ENCODE data around the gene TRIM7.
A peak's percentile ranks its signal among the peaks of the same experiment; 100 is the strongest.

Gene TRIM7

DNA sequence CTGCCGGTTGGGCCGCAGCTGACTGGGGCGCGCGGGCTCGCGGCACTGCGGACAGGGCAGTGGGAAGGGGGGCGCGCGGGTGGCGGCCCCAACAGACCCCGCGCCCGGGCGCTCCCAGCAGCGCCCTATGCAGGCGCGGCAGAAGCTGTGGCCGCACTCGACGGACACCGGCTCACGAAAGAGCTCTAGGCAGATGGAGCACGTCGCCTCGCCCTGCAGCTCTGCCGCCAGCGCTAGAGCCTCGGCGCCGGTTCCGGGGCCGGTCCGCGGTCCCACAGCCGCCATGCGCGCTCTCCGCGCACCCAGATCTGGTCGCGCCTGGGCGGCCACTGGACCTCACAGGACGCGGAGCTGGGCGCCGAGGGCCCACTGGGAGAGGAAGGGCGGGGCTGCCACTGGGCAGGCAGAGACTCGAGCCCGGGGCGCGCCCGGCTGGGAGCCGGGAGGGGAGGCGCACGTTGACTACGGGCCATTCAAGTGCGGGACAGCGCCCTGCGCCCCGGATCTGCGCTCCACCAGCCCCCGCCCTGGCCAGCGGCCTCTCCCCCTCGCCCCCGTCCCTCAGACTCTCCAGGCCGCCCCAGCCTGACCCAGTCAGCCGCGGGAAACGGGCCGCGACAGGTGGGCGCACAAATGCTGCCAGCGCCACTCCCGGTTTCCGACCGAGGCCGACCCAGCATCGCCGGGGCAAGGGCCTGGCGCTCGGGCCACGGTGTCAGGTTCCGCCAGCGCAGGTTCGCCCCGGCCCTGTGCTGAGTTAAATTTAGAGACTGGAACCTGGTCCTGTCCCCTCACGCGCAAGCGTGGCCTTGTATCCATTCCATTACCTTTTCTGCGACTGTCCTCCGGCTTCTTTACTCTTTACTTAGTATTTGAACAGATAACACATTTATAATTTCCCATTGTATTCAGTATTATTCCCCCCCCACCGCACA lies at the start of gene TRIM7:
Gene TRIM7 (minus strand): TSS at position 371 of the 935 bp plus-strand sequence. CDS start 86 bp downstream, at position 285.
- H3K4me1 ChIP-seq (ENCODE audit: control insufficient read depth, insufficient read depth, low read length): no peaks in the 10 kb centered on the region; the same call in 1 of the 2 replicates
- peaks cover 30% of the 10 kb centered on the region for H3K27me3 ChIP-seq (ENCODE audit: control insufficient read depth, insufficient read depth, low read length)
- peak within 1 kb of the TSS; percentile 63 for H3K4me3 ChIP-seq (ENCODE audit: low read length)
- H3K36me3 ChIP-seq (ENCODE audit: control insufficient read depth, insufficient read depth, low read length): no peaks in the 10 kb centered on the region
- no peak within 1 kb of the TSS for H3K27ac ChIP-seq (ENCODE audit: low read length)
- no peaks in the 10 kb centered on the region for H3K9me3 ChIP-seq (ENCODE audit: control insufficient read depth, insufficient read depth, low read length)
- DNase-seq (ENCODE audit: low read depth, low spot score): no peak
- WGBS (ENCODE audit: insufficient coverage, insufficient read length): no CpG with 5 or more reads among the region's 94 CpGs

DNA sequence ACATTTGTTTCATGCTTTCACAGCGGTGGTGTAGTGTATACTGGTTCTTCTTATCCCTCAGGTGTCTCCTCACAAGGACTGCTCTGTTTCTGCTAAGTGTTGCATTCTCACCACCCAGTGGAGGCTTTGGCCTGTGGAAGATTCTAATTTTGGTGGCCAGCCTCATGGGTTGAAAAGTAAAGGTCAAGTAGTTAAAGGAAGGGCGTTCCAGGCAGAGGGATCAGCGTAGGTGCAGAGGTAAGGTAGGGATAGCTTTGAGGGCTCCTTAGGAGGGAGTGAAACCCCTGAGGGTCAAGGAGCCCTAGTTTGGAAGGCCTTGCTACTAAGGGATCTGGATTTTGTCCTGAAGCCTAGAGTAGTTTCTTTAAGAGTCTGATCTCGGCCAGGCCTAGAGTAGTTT lies 43.3 kb upstream of the TRIM7 start:
- no peak for DNase-seq (ENCODE audit: low read depth, low spot score)
- no peaks in the 10 kb centered on the region for H3K27me3 ChIP-seq (ENCODE audit: control insufficient read depth, insufficient read depth, low read length)
- no peaks in the 10 kb centered on the region for H3K9me3 ChIP-seq (ENCODE audit: control insufficient read depth, insufficient read depth, low read length)
- peak overlapping the region; percentile 40; the same call in 1 of the 2 replicates for H3K4me3 ChIP-seq (ENCODE audit: low read length)
- H3K36me3 ChIP-seq (ENCODE audit: control insufficient read depth, insufficient read depth, low read length): no peaks in the 10 kb centered on the region; the same call in 1 of the 2 replicates
- H3K4me1 ChIP-seq (ENCODE audit: control insufficient read depth, insufficient read depth, low read length): no peaks in the 10 kb centered on the region
- H3K27ac ChIP-seq (ENCODE audit: low read length): no peak overlapping the region
- WGBS (ENCODE audit: insufficient coverage, insufficient read length): no CpG with 5 or more reads among the region's 4 CpGs

DNA sequence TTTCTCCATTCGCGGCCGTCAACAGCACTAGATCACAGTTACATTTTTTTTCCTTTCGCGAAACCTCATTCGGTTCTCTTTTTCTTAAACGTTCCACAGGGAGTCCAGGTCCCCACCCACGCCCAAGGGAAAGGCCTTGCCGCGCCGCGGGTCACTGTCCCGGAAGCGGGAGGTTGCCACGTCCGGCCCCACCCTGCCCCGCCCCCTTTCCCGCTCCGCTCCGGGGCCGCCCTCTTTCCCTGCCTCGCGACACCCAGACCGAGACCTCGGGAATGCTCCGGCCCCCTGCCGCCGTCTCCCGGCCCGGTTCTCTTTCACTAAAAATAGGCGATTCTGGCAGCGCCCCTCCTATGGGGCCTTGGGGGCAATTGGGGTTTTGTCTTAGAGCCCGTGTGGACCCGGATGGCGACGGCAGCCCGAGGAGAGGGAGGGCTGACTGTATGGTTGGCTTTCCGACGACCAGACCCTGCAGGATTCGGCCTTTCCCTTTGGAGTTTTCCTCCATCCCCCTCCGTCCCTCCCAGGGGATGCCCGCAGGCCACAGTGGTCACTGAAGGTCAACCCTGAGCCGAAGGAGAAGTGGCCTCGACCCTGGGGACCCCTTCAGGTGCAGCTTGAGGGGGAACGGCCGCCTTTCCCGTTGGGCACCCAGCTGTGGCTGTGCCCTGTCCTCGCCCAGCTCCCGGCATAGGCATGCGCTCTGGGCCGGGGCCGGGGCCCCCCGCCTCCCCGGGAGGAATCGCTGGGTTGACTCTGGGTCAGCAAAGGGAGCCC lies 41.5 kb upstream of the TRIM7 start:
- WGBS (ENCODE audit: insufficient coverage, insufficient read length): no CpG with 5 or more reads among the region's 55 CpGs
- no peaks in the 10 kb centered on the region for H3K9me3 ChIP-seq (ENCODE audit: control insufficient read depth, insufficient read depth, low read length)
- no peak overlapping the region for H3K27ac ChIP-seq (ENCODE audit: low read length)
- H3K36me3 ChIP-seq (ENCODE audit: control insufficient read depth, insufficient read depth, low read length): peaks cover 15% of the 10 kb centered on the region
- no peaks in the 10 kb centered on the region for H3K27me3 ChIP-seq (ENCODE audit: control insufficient read depth, insufficient read depth, low read length)
- no peak for DNase-seq (ENCODE audit: low read depth, low spot score)
- peak overlapping the region; percentile 93 for H3K4me3 ChIP-seq (ENCODE audit: low read length)
- no peaks in the 10 kb centered on the region for H3K4me1 ChIP-seq (ENCODE audit: control insufficient read depth, insufficient read depth, low read length)

DNA sequence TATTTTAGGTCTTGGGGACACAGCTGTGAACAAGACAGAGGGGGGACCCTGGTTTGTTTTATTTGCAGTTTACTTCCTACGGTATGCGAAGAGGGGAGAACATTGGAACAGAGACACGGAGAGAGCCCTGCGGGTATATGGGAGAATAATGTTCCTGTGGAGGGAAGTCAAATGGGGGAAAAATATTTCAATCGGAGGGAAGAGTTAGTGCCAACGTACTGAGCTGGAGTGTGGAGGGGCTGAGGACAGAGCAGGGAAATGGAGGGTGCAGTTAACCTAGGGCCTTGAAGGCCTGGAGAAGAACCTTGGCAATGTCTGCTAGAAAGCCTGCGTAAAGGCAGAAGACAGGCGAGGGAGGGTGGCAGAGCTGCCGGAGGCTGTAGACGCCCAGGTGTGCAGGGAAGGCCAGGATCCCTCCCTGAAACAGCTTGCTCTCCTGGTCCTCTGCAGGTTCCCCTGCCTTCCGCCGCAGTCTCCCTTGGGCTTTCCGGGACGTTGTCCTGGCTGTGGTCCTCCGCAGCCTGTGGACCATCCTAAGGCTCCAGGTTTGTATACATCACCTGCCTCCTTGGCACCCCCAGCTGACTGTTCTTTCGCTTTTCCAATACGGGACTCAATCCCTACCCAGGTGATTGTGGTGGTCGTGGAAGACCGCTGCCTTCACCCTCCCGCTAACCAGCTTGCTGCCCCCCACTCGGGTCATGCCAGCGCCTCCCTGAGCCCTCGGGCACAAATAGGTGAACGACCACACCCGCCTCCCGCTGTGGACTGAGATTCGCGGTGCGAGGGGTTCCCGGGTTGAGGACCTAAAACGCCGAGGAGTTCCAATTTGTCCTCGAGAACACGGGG lies 40.7 kb upstream of the TRIM7 start:
- DNase-seq (ENCODE audit: low read depth, low spot score): no peak
- H3K27ac ChIP-seq (ENCODE audit: low read length): no peak overlapping the region
- H3K36me3 ChIP-seq (ENCODE audit: control insufficient read depth, insufficient read depth, low read length): peaks cover 23% of the 10 kb centered on the region
- no peaks in the 10 kb centered on the region for H3K9me3 ChIP-seq (ENCODE audit: control insufficient read depth, insufficient read depth, low read length)
- WGBS (ENCODE audit: insufficient coverage, insufficient read length): no CpG with 5 or more reads among the region's 34 CpGs
- no peaks in the 10 kb centered on the region for H3K4me1 ChIP-seq (ENCODE audit: control insufficient read depth, insufficient read depth, low read length)
- no peaks in the 10 kb centered on the region for H3K27me3 ChIP-seq (ENCODE audit: control insufficient read depth, insufficient read depth, low read length)
- H3K4me3 ChIP-seq (ENCODE audit: low read length): peak overlapping the region; percentile 93

DNA sequence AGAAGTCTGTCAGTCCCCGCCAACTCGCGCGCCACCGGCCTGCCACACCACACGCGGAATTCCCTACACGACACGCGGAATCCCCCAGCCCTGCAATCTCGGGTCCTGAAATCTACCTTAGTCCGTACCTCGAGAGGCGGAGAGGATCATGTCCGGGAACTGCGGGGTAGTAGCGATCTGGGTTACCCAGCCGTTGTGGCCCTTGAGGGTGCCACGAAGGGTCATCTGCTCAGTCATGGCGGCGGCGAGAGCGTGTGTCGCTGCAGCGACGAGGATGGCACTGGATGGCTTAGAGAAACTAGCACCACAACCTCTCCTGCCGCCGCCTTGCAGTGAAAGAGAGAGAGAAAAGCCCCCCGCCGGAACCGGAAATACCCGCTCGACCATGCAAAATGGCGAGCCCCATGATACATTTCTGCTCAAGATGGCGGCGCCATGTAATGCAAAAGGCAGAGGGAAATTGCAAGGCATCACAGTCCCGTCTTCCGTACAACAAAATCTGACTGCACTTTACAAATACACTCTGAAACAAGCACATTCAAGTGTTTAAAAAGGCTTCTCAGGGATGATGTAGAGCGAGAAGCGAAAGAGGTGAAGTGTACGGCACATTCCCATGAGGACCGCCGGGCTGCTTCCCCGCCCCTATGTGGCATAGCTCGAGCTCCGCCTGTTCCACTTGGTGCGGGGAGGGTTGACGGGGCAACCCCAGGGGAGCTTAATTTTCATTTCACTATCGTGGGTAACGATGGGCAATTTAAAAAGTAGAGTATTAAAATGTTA lies 38.8 kb upstream of the TRIM7 start, which contains the start of gene RACK1:
Gene RACK1 (minus strand): TSS at position 343 of the 780 bp plus-strand sequence. CDS start 106 bp downstream, at position 237.
- H3K27ac ChIP-seq (ENCODE audit: low read length): no peak within 1 kb of the TSS
- no CpG with 5 or more reads among the region's 50 CpGs for WGBS (ENCODE audit: insufficient coverage, insufficient read length)
- peak within 1 kb of the TSS; percentile 93 for H3K4me3 ChIP-seq (ENCODE audit: low read length)
- no peaks in the 10 kb centered on the region for H3K4me1 ChIP-seq (ENCODE audit: control insufficient read depth, insufficient read depth, low read length)
- no peak for DNase-seq (ENCODE audit: low read depth, low spot score)
- no peaks in the 10 kb centered on the region for H3K27me3 ChIP-seq (ENCODE audit: control insufficient read depth, insufficient read depth, low read length)
- H3K9me3 ChIP-seq (ENCODE audit: control insufficient read depth, insufficient read depth, low read length): no peaks in the 10 kb centered on the region
- H3K36me3 ChIP-seq (ENCODE audit: control insufficient read depth, insufficient read depth, low read length): peaks cover 34% of the 10 kb centered on the region

DNA sequence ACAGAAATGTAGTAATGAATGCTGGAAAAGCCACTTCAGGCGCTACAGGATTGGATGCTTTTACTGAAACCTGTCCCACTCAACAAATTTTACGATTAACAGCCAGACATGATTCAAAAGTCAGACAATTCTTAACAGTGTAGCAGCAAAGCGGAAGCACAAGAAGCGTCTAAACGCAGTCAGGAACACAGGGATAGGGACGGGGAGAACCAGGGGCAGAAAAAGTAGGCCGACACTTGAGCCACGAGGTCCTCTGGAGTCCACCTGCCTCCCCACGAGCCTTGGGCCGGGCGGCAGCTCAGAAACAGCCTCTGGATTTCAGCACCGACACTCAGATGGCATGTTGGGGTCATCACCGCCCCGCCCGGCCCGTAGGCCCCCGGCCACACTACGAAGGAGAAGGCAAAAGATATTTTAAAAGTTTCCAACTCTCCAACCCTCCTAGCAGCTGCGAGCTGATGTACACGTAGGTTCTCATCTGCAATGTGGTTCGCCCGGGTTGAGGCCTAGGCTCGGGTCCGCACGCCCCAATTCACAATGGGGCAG lies 38.1 kb upstream of the TRIM7 start:
- WGBS (ENCODE audit: insufficient coverage, insufficient read length): no CpG with 5 or more reads among the region's 25 CpGs
- peaks cover 41% of the 10 kb centered on the region for H3K36me3 ChIP-seq (ENCODE audit: control insufficient read depth, insufficient read depth, low read length)
- no peak for DNase-seq (ENCODE audit: low read depth, low spot score)
- H3K27me3 ChIP-seq (ENCODE audit: control insufficient read depth, insufficient read depth, low read length): no peaks in the 10 kb centered on the region
- H3K27ac ChIP-seq (ENCODE audit: low read length): no peak overlapping the region
- H3K4me3 ChIP-seq (ENCODE audit: low read length): peak overlapping the region; percentile 93
- no peaks in the 10 kb centered on the region for H3K9me3 ChIP-seq (ENCODE audit: control insufficient read depth, insufficient read depth, low read length)
- no peaks in the 10 kb centered on the region for H3K4me1 ChIP-seq (ENCODE audit: control insufficient read depth, insufficient read depth, low read length)

DNA sequence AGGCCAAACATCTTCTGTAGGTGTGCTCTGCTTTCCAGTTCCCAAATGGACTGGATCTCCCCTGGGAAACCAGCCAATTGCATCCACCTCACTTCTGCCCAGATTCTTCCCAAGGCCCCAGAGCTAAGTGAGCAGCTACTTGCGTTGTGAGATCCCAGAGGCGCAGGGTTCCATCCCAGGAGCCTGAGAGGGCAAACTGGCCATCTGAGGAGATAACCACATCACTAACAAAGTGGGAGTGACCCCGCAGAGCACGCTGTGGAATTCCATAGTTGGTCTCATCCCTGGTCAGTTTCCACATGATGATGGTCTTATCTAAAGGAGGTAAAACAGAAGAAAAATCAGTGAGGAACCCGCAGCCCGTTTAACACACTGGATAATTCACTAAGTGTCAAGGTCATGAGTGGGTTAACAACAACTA lies 37.0 kb upstream of the TRIM7 start:
- no peak overlapping the region for H3K27ac ChIP-seq (ENCODE audit: low read length)
- H3K4me3 ChIP-seq (ENCODE audit: low read length): peak overlapping the region; percentile 93; the same call in 1 of the 2 replicates
- no peak for DNase-seq (ENCODE audit: low read depth, low spot score)
- H3K4me1 ChIP-seq (ENCODE audit: control insufficient read depth, insufficient read depth, low read length): no peaks in the 10 kb centered on the region
- H3K9me3 ChIP-seq (ENCODE audit: control insufficient read depth, insufficient read depth, low read length): no peaks in the 10 kb centered on the region
- H3K27me3 ChIP-seq (ENCODE audit: control insufficient read depth, insufficient read depth, low read length): no peaks in the 10 kb centered on the region
- H3K36me3 ChIP-seq (ENCODE audit: control insufficient read depth, insufficient read depth, low read length): peaks cover 51% of the 10 kb centered on the region
- no CpG with 5 or more reads among the region's 6 CpGs for WGBS (ENCODE audit: insufficient coverage, insufficient read length)

DNA sequence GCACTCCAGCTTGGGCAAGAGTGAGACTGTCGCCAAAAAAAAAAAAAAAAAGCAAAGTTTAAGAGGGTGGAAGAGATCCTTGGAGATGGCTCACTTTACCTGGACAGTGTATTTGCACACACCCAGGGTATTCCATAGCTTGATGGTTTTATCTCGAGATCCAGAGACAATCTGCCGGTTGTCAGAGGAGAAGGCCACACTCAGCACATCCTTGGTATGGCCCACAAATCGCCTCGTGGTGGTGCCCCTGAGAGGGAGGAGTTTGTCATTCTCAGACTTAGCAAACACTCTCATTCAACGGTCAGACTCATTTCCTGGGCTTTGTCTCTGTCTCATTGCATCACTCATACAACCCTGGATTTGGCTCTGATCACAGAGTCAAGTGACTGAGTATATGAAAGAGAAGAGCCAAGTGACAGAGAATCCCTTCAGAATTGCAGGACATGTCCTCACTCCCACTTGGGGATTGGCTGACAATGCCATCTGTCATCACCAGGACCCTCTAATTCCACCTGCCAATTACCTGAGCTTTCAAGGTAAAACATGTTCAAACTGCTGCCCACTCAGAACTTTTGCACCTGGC lies 36.5 kb upstream of the TRIM7 start:
- no CpG with 5 or more reads among the region's 6 CpGs for WGBS (ENCODE audit: insufficient coverage, insufficient read length)
- Histone ChIP-seq H3K36me3 (ENCODE audit: control insufficient read depth, insufficient read depth, low read length) (peaks cover 56% of the 10 kb centered on the region), H3K9me3 (ENCODE audit: control insufficient read depth, insufficient read depth, low read length) (no peaks in the 10 kb centered on the region), H3K27ac (ENCODE audit: low read length) (no peak overlapping the region), H3K4me1 (ENCODE audit: control insufficient read depth, insufficient read depth, low read length) (no peaks in the 10 kb centered on the region), H3K27me3 (ENCODE audit: control insufficient read depth, insufficient read depth, low read length) (no peaks in the 10 kb centered on the region), H3K4me3 (ENCODE audit: low read length) (no peak overlapping the region; the same call in 1 of the 2 replicates)
- no peak for DNase-seq (ENCODE audit: low read depth, low spot score)

DNA sequence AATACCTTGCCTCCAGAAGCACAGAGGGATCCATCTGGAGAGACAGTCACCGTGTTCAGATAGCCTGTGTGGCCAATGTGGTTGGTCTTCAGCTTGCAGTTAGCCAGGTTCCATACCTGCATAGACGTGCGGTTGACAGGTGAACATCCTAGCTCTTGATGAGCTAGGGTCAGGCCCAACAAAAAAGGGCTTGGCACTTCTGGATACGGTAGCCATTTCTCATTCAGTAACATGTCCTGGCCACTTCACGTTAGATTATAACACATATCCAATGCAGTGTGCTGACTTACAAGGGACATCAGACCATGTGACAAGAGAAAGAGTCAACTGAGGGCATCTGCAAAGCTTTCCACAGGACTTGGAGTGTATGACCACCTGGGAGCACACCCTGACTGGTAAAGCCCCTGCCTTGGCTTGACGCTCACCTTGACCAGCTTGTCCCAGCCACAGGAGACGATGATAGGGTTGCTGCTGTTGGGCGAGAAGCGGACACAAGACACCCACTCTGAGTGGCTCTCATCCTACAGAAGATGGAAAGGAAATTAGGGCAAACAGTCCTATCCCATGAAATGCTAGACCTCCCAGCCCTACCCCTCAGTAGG lies 34.2 kb upstream of the TRIM7 start:
- Histone ChIP-seq H3K27me3 (ENCODE audit: control insufficient read depth, insufficient read depth, low read length) (no peaks in the 10 kb centered on the region), H3K4me1 (ENCODE audit: control insufficient read depth, insufficient read depth, low read length) (no peaks in the 10 kb centered on the region), H3K36me3 (ENCODE audit: control insufficient read depth, insufficient read depth, low read length) (peaks cover 66% of the 10 kb centered on the region), H3K27ac (ENCODE audit: low read length) (no peak overlapping the region), H3K9me3 (ENCODE audit: control insufficient read depth, insufficient read depth, low read length) (no peaks in the 10 kb centered on the region), H3K4me3 (ENCODE audit: low read length) (no peak overlapping the region)
- DNase-seq (ENCODE audit: low read depth, low spot score): no peak
- no CpG with 5 or more reads among the region's 9 CpGs for WGBS (ENCODE audit: insufficient coverage, insufficient read length)

Measured in iPS DF 6.9 (cell line).